ENCODE data around the gene AIF1. TPM values are rescaled to one million over a fixed set of nuclear protein-coding genes. Genes with fewer than 3 reads are reported as not detected.

Gene AIF1
- total and polyA plus RNA-seq, 2 experiments from 2014 or later, result 13.3 to 33.7 TPM

GRCh38 chr6:31641370-31641769 is 26.3 kb downstream of the AIF1 start:
- no peak overlapping the region for H3K4me3 ChIP-seq
- DNase-seq (ENCODE audit: low spot score) (no peak), ATAC-seq (no peak)
- H3F3A ChIP-seq (replicated peaks; ENCODE audit: low read depth), result peaks cover 36% of the 10 kb centered on the region
- H3K36me3 ChIP-seq (ENCODE audit: insufficient read depth), result peaks cover 46% of the 10 kb centered on the region
- H4K20me1 ChIP-seq (replicated peaks; ENCODE audit: insufficient read depth), result peaks cover 13% of the 10 kb centered on the region; the same call in 1 of the 2 replicates
- no peak overlapping the region for H3K4me2 ChIP-seq
- no peak overlapping the region for H2AFZ ChIP-seq
- no peak overlapping the region for H3K27ac Mint-ChIP-seq
- TF ChIP-seq ZNF462 (CRISPR knock-in tag; IDR thresholded peaks at IDR 0.05), result no peak
- no peak for TF ChIP-seq POLR2AphosphoS5 (IDR thresholded peaks at IDR 0.05; ENCODE audit: low read depth)
- no peak for TF ChIP-seq JUNB (IDR thresholded peaks at IDR 0.05; ENCODE audit: unreplicated experiment)
- TF ChIP-seq NANOG (IDR thresholded peaks at IDR 0.05; ENCODE audit: borderline replicate concordance), result no peak
- TF ChIP-seq CREB1 (CRISPR knock-in tag; IDR thresholded peaks at IDR 0.05; ENCODE audit: low read depth), result no peak
- TF ChIP-seq EZH2 (IDR thresholded peaks at IDR 0.05; ENCODE audit: low read depth, unreplicated experiment), result no peak
- TF ChIP-seq ZNF331 (CRISPR knock-in tag; IDR thresholded peaks at IDR 0.05; ENCODE audit: low read depth), result no peak
- H3K27me3 ChIP-seq (ENCODE audit: insufficient read depth), result no peaks in the 10 kb centered on the region
- H3K9me3 Mint-ChIP-seq, result no peaks in the 10 kb centered on the region
- H3K4me1 ChIP-seq (ENCODE audit: insufficient read depth), result no peaks in the 10 kb centered on the region
- H3K4me3 Mint-ChIP-seq, result no peak overlapping the region
- no peaks in the 10 kb centered on the region for H3K4me1 Mint-ChIP-seq
- H3K27ac ChIP-seq (ENCODE audit: low read depth), result no peak overlapping the region
- H3K27me3 Mint-ChIP-seq (ENCODE audit: insufficient read depth, low read depth, poor library complexity), result peaks cover 6% of the 10 kb centered on the region
- no peaks in the 10 kb centered on the region for H3K79me2 ChIP-seq (replicated peaks; ENCODE audit: insufficient read depth)
- H3K9me2 ChIP-seq (ENCODE audit: insufficient read depth), result no peaks in the 10 kb centered on the region
- peaks cover 83% of the 10 kb centered on the region for H3K36me3 Mint-ChIP-seq (ENCODE audit: low read depth)
